Transverse colon (tissue), 4 donors: ENCODE results near the gene OR14C36.

ENCODE experiments used
- EP300 ChIP-seq: sonication (generic); formaldehyde crosslinking; IDR thresholded peaks from one replicate; pipeline ENCODE4 v1.6.1; 2017; ENCODE audit warnings: antibody characterized with exemption, low read depth
- POLR2A ChIP-seq: fragments of 450-650 bp; IDR thresholded peaks from one replicate; pipeline ENCODE4 v1.6.1; 2016; ENCODE audit warnings: antibody characterized with exemption, mild to moderate bottlenecking, moderate library complexity
- POLR2AphosphoS5 ChIP-seq, 3 donors: sonication (generic); formaldehyde crosslinking; IDR thresholded peaks; one replicate each; pipeline ENCODE4 v1.6.1; 2016; ENCODE audit warnings: antibody characterized with exemption in 3 of 3
- TF ChIP-seq, protein P1 (sequence below), 5 experiments: fragments of 200-600 bp in 3 of 5; fragments of 450-650 bp in 2 of 5; sonication (generic) in 3 of 5; IDR thresholded peaks; 1 replicate in 2 of 5; 2 replicates in 3 of 5; pipeline ENCODE4 v1.5.1; 2016 to 2017; ENCODE audit warnings: antibody characterized with exemption in 5 of 5, inconsistent platforms in 3 of 5, mild to moderate bottlenecking in 2 of 5, moderate library complexity in 1 of 5

DNA sequence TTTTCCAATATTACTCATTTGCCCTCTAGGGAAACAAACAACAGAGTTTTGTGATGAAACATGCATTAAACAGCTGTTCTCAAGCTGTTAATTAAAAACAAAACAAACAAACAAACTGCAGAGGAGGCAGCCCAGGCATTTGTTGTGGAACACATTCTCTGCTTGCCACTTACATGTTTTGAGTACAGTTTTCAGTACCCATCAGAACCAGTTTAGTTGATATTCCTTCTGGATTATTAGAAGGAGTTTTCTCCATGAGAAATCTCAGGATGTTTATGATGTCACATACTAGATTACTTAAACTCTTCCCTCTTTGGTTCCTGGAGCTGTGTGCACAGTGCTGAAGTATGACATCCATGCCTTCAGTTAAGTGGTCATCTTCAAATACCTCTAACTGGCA is 26.9 kb downstream of the OR14C36 start, which contains the start of gene OR2T6:
- TF ChIP-seq POLR2A (no peak), POLR2AphosphoS5 (IDR thresholded peaks at IDR 0.05) (no peak), EP300 (no peak)
- TF ChIP-seq, protein P1, sequence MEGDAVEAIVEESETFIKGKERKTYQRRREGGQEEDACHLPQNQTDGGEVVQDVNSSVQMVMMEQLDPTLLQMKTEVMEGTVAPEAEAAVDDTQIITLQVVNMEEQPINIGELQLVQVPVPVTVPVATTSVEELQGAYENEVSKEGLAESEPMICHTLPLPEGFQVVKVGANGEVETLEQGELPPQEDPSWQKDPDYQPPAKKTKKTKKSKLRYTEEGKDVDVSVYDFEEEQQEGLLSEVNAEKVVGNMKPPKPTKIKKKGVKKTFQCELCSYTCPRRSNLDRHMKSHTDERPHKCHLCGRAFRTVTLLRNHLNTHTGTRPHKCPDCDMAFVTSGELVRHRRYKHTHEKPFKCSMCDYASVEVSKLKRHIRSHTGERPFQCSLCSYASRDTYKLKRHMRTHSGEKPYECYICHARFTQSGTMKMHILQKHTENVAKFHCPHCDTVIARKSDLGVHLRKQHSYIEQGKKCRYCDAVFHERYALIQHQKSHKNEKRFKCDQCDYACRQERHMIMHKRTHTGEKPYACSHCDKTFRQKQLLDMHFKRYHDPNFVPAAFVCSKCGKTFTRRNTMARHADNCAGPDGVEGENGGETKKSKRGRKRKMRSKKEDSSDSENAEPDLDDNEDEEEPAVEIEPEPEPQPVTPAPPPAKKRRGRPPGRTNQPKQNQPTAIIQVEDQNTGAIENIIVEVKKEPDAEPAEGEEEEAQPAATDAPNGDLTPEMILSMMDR (IDR thresholded peaks at IDR 0.05), result no peak
